ENCODE results near the gene OR4X2. TPM values are rescaled to one million over a fixed set of nuclear protein-coding genes. Genes with fewer than 3 reads are reported as not detected.

Gene OR4X2, protein sequence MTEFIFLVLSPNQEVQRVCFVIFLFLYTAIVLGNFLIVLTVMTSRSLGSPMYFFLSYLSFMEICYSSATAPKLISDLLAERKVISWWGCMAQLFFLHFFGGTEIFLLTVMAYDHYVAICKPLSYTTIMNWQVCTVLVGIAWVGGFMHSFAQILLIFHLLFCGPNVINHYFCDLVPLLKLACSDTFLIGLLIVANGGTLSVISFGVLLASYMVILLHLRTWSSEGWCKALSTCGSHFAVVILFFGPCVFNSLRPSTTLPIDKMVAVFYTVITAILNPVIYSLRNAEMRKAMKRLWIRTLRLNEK
- not detected in 2 replicates for polyA plus RNA-seq (2012; rRNA removed)
- 0.04 TPM in 1 of 2 replicates, not detected in the other for polyA plus RNA-seq (2012; cell fraction: cytosol; rRNA removed)
- polyA plus RNA-seq (2012; cell fraction: nucleus; rRNA removed) = not detected in 2 replicates

DNA sequence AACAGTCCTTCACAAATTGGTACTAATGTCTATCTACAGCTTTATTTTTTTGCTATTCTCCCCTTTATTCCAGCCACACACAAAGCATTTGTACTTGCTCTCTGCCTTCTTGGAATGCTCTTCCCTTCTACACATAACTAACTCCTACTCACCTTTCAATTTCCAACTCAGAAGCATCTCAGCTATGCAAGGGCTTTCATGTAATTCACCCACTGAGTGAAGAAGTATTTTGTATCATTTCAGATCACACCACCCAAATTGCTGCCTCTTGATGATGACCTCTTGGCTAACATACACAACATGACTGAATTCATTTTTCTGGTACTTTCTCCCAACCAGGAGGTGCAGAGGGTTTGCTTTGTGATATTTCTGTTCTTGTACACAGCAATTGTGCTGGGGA lies at the start of gene OR4X2:
Gene OR4X2 (plus strand): TSS at position 301 of the 400 bp plus-strand sequence. CDS start 0 bp downstream, at position 301.
- H2AFZ ChIP-seq (ENCODE audit: low read depth) = no peak within 1 kb of the TSS
- H3K27me3 ChIP-seq (ENCODE audit: insufficient read depth) = no peaks in the 10 kb centered on the region
- H3K4me3 ChIP-seq (ENCODE audit: low read depth in 2 of 2, low read length in 1 of 2) = no peak within 1 kb of the TSS
- no peak within 1 kb of the TSS for H3K4me2 ChIP-seq
- no peaks in the 10 kb centered on the region for H3F3A ChIP-seq (replicated peaks; ENCODE audit: insufficient read depth)
- H4K20me1 ChIP-seq (ENCODE audit: insufficient read depth) = no peaks in the 10 kb centered on the region
- no peaks in the 10 kb centered on the region for H3K4me1 ChIP-seq (ENCODE audit: control insufficient read depth in 1 of 2, insufficient read depth in 2 of 2, low read depth in 1 of 2, low read length in 1 of 2)
- ChIA-PET CTCF (no interaction called here), POLR2A (no interaction called here)
- no peaks in the 10 kb centered on the region for H3K9me2 ChIP-seq
- TF ChIP-seq, protein P1, sequence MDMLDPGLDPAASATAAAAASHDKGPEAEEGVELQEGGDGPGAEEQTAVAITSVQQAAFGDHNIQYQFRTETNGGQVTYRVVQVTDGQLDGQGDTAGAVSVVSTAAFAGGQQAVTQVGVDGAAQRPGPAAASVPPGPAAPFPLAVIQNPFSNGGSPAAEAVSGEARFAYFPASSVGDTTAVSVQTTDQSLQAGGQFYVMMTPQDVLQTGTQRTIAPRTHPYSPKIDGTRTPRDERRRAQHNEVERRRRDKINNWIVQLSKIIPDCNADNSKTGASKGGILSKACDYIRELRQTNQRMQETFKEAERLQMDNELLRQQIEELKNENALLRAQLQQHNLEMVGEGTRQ (IDR thresholded peaks at IDR 0.05; ENCODE audit: borderline replicate concordance, low read depth, low read length) = no peak
- TF ChIP-seq MXI1 (IDR thresholded peaks at IDR 0.05; ENCODE audit: low read depth, low read length) = no peak
- TF ChIP-seq GABPA (IDR thresholded peaks at IDR 0.05; ENCODE audit: low read depth) = no peak
- TF ChIP-seq NFIC (IDR thresholded peaks at IDR 0.05; ENCODE audit: borderline replicate concordance) = no peak
- no peak for TF ChIP-seq YY1 (IDR thresholded peaks at IDR 0.05; ENCODE audit: low read depth)
- no peak for TF ChIP-seq GATA2 (CRISPR knock-in tag; IDR thresholded peaks at IDR 0.05)
- TF ChIP-seq TEAD4 (IDR thresholded peaks at IDR 0.05; ENCODE audit: borderline replicate concordance, insufficient read depth) = no peak
- no peak for TF ChIP-seq EP300 (IDR thresholded peaks at IDR 0.05; ENCODE audit: borderline replicate concordance in 1 of 2, low read depth in 1 of 2, low read length in 1 of 2)
- no peak for TF ChIP-seq FOXM1 (IDR thresholded peaks at IDR 0.05; ENCODE audit: low read depth)
- TF ChIP-seq, protein P2, sequence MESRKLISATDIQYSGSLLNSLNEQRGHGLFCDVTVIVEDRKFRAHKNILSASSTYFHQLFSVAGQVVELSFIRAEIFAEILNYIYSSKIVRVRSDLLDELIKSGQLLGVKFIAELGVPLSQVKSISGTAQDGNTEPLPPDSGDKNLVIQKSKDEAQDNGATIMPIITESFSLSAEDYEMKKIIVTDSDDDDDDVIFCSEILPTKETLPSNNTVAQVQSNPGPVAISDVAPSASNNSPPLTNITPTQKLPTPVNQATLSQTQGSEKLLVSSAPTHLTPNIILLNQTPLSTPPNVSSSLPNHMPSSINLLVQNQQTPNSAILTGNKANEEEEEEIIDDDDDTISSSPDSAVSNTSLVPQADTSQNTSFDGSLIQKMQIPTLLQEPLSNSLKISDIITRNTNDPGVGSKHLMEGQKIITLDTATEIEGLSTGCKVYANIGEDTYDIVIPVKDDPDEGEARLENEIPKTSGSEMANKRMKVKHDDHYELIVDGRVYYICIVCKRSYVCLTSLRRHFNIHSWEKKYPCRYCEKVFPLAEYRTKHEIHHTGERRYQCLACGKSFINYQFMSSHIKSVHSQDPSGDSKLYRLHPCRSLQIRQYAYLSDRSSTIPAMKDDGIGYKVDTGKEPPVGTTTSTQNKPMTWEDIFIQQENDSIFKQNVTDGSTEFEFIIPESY (IDR thresholded peaks at IDR 0.05; ENCODE audit: borderline replicate concordance, low read depth) = no peak
- TF ChIP-seq, protein P3, sequence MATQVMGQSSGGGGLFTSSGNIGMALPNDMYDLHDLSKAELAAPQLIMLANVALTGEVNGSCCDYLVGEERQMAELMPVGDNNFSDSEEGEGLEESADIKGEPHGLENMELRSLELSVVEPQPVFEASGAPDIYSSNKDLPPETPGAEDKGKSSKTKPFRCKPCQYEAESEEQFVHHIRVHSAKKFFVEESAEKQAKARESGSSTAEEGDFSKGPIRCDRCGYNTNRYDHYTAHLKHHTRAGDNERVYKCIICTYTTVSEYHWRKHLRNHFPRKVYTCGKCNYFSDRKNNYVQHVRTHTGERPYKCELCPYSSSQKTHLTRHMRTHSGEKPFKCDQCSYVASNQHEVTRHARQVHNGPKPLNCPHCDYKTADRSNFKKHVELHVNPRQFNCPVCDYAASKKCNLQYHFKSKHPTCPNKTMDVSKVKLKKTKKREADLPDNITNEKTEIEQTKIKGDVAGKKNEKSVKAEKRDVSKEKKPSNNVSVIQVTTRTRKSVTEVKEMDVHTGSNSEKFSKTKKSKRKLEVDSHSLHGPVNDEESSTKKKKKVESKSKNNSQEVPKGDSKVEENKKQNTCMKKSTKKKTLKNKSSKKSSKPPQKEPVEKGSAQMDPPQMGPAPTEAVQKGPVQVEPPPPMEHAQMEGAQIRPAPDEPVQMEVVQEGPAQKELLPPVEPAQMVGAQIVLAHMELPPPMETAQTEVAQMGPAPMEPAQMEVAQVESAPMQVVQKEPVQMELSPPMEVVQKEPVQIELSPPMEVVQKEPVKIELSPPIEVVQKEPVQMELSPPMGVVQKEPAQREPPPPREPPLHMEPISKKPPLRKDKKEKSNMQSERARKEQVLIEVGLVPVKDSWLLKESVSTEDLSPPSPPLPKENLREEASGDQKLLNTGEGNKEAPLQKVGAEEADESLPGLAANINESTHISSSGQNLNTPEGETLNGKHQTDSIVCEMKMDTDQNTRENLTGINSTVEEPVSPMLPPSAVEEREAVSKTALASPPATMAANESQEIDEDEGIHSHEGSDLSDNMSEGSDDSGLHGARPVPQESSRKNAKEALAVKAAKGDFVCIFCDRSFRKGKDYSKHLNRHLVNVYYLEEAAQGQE (IDR thresholded peaks at IDR 0.05; ENCODE audit: low read depth, low read length) = no peak
- TF ChIP-seq, protein P4, sequence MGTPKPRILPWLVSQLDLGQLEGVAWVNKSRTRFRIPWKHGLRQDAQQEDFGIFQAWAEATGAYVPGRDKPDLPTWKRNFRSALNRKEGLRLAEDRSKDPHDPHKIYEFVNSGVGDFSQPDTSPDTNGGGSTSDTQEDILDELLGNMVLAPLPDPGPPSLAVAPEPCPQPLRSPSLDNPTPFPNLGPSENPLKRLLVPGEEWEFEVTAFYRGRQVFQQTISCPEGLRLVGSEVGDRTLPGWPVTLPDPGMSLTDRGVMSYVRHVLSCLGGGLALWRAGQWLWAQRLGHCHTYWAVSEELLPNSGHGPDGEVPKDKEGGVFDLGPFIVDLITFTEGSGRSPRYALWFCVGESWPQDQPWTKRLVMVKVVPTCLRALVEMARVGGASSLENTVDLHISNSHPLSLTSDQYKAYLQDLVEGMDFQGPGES (IDR thresholded peaks at IDR 0.05; ENCODE audit: low read depth, low read length) = no peak
- no peak for TF ChIP-seq RAD21 (IDR thresholded peaks at IDR 0.05; ENCODE audit: low read length)
- TF ChIP-seq RCOR1 (IDR thresholded peaks at IDR 0.05; ENCODE audit: low read length) = no peak
- TF ChIP-seq RXRA (IDR thresholded peaks at IDR 0.05; ENCODE audit: borderline replicate concordance, low read depth) = no peak
- TF ChIP-seq, protein P5, sequence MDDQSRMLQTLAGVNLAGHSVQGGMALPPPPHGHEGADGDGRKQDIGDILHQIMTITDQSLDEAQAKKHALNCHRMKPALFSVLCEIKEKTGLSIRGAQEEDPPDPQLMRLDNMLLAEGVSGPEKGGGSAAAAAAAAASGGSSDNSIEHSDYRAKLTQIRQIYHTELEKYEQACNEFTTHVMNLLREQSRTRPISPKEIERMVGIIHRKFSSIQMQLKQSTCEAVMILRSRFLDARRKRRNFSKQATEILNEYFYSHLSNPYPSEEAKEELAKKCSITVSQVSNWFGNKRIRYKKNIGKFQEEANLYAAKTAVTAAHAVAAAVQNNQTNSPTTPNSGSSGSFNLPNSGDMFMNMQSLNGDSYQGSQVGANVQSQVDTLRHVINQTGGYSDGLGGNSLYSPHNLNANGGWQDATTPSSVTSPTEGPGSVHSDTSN (IDR thresholded peaks at IDR 0.05) = no peak
- TF ChIP-seq, protein P6, sequence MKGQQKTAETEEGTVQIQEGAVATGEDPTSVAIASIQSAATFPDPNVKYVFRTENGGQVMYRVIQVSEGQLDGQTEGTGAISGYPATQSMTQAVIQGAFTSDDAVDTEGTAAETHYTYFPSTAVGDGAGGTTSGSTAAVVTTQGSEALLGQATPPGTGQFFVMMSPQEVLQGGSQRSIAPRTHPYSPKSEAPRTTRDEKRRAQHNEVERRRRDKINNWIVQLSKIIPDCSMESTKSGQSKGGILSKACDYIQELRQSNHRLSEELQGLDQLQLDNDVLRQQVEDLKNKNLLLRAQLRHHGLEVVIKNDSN (IDR thresholded peaks at IDR 0.05; ENCODE audit: borderline replicate concordance, low read depth) = no peak
- TF ChIP-seq, protein P7, sequence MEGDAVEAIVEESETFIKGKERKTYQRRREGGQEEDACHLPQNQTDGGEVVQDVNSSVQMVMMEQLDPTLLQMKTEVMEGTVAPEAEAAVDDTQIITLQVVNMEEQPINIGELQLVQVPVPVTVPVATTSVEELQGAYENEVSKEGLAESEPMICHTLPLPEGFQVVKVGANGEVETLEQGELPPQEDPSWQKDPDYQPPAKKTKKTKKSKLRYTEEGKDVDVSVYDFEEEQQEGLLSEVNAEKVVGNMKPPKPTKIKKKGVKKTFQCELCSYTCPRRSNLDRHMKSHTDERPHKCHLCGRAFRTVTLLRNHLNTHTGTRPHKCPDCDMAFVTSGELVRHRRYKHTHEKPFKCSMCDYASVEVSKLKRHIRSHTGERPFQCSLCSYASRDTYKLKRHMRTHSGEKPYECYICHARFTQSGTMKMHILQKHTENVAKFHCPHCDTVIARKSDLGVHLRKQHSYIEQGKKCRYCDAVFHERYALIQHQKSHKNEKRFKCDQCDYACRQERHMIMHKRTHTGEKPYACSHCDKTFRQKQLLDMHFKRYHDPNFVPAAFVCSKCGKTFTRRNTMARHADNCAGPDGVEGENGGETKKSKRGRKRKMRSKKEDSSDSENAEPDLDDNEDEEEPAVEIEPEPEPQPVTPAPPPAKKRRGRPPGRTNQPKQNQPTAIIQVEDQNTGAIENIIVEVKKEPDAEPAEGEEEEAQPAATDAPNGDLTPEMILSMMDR (IDR thresholded peaks at IDR 0.05) = no peak
- TF ChIP-seq SMC3 (IDR thresholded peaks at IDR 0.05; ENCODE audit: low read depth, low read length) = no peak
- no peaks in the 10 kb centered on the region for H3K36me3 ChIP-seq (replicated peaks in 1 of 2; ENCODE audit: control insufficient read depth in 1 of 2, insufficient read depth in 2 of 2, low read length in 1 of 2)
- no peaks in the 10 kb centered on the region for H3K79me2 ChIP-seq (ENCODE audit: insufficient read depth)
- no peak for DNase-seq
- H3K9me3 ChIP-seq = 0 out of 2 replicates have a peak, but pooled peaks cover 4% of the 10 kb centered on the region
- no peak within 1 kb of the TSS for H3K9ac ChIP-seq
- no peak within 1 kb of the TSS for H3K27ac ChIP-seq (ENCODE audit: low read depth in 2 of 2, low read length in 1 of 2)

Measured in SK-N-SH (cell line).